NB4 (cell line): ENCODE results near the gene ETV7.

Source experiments
- DNase-seq: peaks from one replicate; pipeline ENCODE4 v3.0.0; 2010; ENCODE audit warnings: low read depth
- H3K4me3 ChIP-seq: one replicate; pipeline ENCODE4 v1.5.1; 2011; ENCODE audit warnings: mild to moderate bottlenecking, low read depth, low read length, moderate library complexity
- CTCF ChIP-seq: IDR thresholded peaks from one replicate; pipeline ENCODE4 v1.5.1; 2012; ENCODE audit warnings: low read depth, low read length
- MAX ChIP-seq: IDR thresholded peaks from 2 replicates; pipeline ENCODE4 v1.6.1; 2011; ENCODE audit warnings: low read depth, low read length
- MYC ChIP-seq: IDR thresholded peaks from 2 replicates; pipeline ENCODE4 v1.6.1; 2011; ENCODE audit warnings: low read depth, low read length
- POLR2A ChIP-seq: IDR thresholded peaks from 2 replicates; pipeline ENCODE4 v1.6.1; 2011; ENCODE audit warnings: mild to moderate bottlenecking; ENCODE audit not compliant: insufficient read length; ENCODE audit errors: extremely low read depth

The ETV7 gene

GRCh38 chr6:36376742-36377141 lies 10.7 kb downstream of the ETV7 start:
- TF ChIP-seq MAX (no peak), CTCF (no peak)
- H3K4me3 ChIP-seq = no peak overlapping the region
- no peak for DNase-seq

- no peak for DNase-seq
- no peak for TF ChIP-seq POLR2A
- TF ChIP-seq MYC = no peak
- TF ChIP-seq MAX = no peak
- TF ChIP-seq CTCF = no peak
- no peak overlapping the region for H3K4me3 ChIP-seq
Measured at GRCh38 chr6:36376183-36376582, 11.3 kb downstream of the ETV7 start.

- no peak overlapping the region for H3K4me3 ChIP-seq
- no peak for DNase-seq
- TF ChIP-seq MAX (no peak), POLR2A (no peak), CTCF (no peak), MYC (no peak)
Measured at GRCh38 chr6:36375644-36376155, 11.8 kb downstream of the ETV7 start.

GRCh38 chr6:36374972-36375371 lies 12.5 kb downstream of the ETV7 start:
- TF ChIP-seq MYC (no peak), MAX (no peak), CTCF (no peak), POLR2A (no peak)
- H3K4me3 ChIP-seq = no peak overlapping the region
- DNase-seq = no peak

- no peak overlapping the region for H3K4me3 ChIP-seq
- DNase-seq = no peak
- no peak for TF ChIP-seq MAX
- no peak for TF ChIP-seq CTCF
- no peak for TF ChIP-seq POLR2A
- TF ChIP-seq MYC = no peak
Measured at GRCh38 chr6:36374194-36374593, 13.3 kb downstream of the ETV7 start.

GRCh38 chr6:36373368-36374019 lies 14.0 kb downstream of the ETV7 start:
- no peak overlapping the region for H3K4me3 ChIP-seq
- DNase-seq = peak; percentile 66
- TF ChIP-seq CTCF (no peak), MYC (no peak), POLR2A (no peak)
